ENCODE data around the gene ARRDC5. TPM values are rescaled to one million over a fixed set of nuclear protein-coding genes. Genes with fewer than 3 reads are reported as not detected.

The ARRDC5 gene
- total and polyA plus RNA-seq, 2 of the 8 experiments (the other 6 are each of a cell fraction or from before 2014, with no cell fraction given): not detected

GRCh38 chr19:4852484-4852883 lies 50.2 kb downstream of the ARRDC5 start:
- no peak overlapping the region for H2BK120ac ChIP-seq (replicated peaks; ENCODE audit: low read depth, low read length)
- no peak for TF ChIP-seq ASH2L (IDR thresholded peaks at IDR 0.05; ENCODE audit: low read length)
- TF ChIP-seq GABPA (IDR thresholded peaks at IDR 0.05; ENCODE audit: borderline replicate concordance, insufficient read depth, low read length): no peak
- no peak for TF ChIP-seq CTBP2 (IDR thresholded peaks at IDR 0.05; ENCODE audit: borderline replicate concordance, insufficient read depth, insufficient read length, low read length)
- TF ChIP-seq BCL11A (IDR thresholded peaks at IDR 0.05; ENCODE audit: low read depth in 2 of 2, low read length in 2 of 2): no peak
- TF ChIP-seq CHD2 (IDR thresholded peaks at IDR 0.05; ENCODE audit: low read length): no peak
- no peak for TF ChIP-seq SAP30 (IDR thresholded peaks at IDR 0.05; ENCODE audit: insufficient read depth, insufficient replicate concordance, low read length)
- TF ChIP-seq ATF3 (IDR thresholded peaks at IDR 0.05; ENCODE audit: insufficient read depth, low read depth, low read length): no peak
- no peak for TF ChIP-seq SP4 (IDR thresholded peaks at IDR 0.05; ENCODE audit: low read length)
- TF ChIP-seq ATF2 (IDR thresholded peaks at IDR 0.05; ENCODE audit: low read length): no peak
- TF ChIP-seq PHF8 (conservative IDR thresholded peaks at IDR 0.05; ENCODE audit: low read depth, low read length): no peak
- no peak for TF ChIP-seq SP1 (IDR thresholded peaks at IDR 0.05; ENCODE audit: low read depth, low read length)
- no peak for TF ChIP-seq POLR2AphosphoS5 (IDR thresholded peaks at IDR 0.05; ENCODE audit: low read depth, low read length)

More at GRCh38 chr19:4852484-4852883, 50.2 kb downstream of the ARRDC5 start:
- no peak for FAIRE-seq
- Histone ChIP-seq H3K18ac (ENCODE audit: extremely low read depth, low read length) (no peak overlapping the region), H2BK5ac (ENCODE audit: low read depth, low read length) (no peak overlapping the region), H3K79me2 (ENCODE audit: control insufficient read depth in 1 of 2, insufficient read depth in 2 of 2, low read length in 2 of 2) (no peaks in the 10 kb centered on the region), H3K9ac (replicated peaks in 1 of 4; ENCODE audit: extremely low read depth in 1 of 4, low read depth in 3 of 4, low read length in 3 of 4) (no peak overlapping the region), H3K27me3 (replicated peaks in 1 of 4; ENCODE audit: control insufficient read depth in 3 of 4, extremely low read depth in 1 of 4, insufficient read depth in 3 of 4, low read length in 3 of 4) (no peaks in the 10 kb centered on the region), H4K91ac (replicated peaks; ENCODE audit: insufficient read length, low read length) (no peak overlapping the region), H4K5ac (ENCODE audit: insufficient read length, low read depth, low read length) (no peak overlapping the region), H3K4me3 (ENCODE audit: extremely low read depth in 1 of 4, insufficient read depth in 2 of 4, low read depth in 3 of 4, low read length in 4 of 4) (no peak overlapping the region), H4K8ac (ENCODE audit: extremely low read depth, insufficient read depth, low read length) (no peak overlapping the region), H3K79me1 (ENCODE audit: low read depth, low read length) (no peaks in the 10 kb centered on the region), H3K56ac (replicated peaks; ENCODE audit: insufficient read length, low read depth, low read length) (no peak overlapping the region), H2BK15ac (ENCODE audit: low read length) (no peak overlapping the region), H3K23me2 (ENCODE audit: low read depth, low read length) (no peaks in the 10 kb centered on the region), H3K4ac (replicated peaks; ENCODE audit: insufficient read length, low read depth, low read length) (no peak overlapping the region), H3K23ac (ENCODE audit: insufficient read length) (no peak overlapping the region), H3K27ac (ENCODE audit: low read depth, low read length) (no peak overlapping the region), H3K4me2 (ENCODE audit: insufficient read depth in 1 of 2, low read depth in 2 of 2, low read length in 2 of 2) (no peak overlapping the region), H2BK20ac (ENCODE audit: low read length) (no peak overlapping the region), H3K14ac (ENCODE audit: insufficient read length) (no peak overlapping the region), H2AK5ac (ENCODE audit: low read depth, low read length) (no peak overlapping the region), H3K9me3 (ENCODE audit: insufficient read depth in 2 of 2, low read depth in 1 of 2, low read length in 1 of 2) (no peaks in the 10 kb centered on the region; a peak in 1 of 4 replicates), H3K4me1 (replicated peaks in 1 of 4; ENCODE audit: control insufficient read depth in 3 of 4, insufficient read depth in 4 of 4, low read length in 3 of 4) (no peaks in the 10 kb centered on the region), H2BK12ac (ENCODE audit: low read depth, low read length) (no peak overlapping the region), H3K36me3 (ENCODE audit: control insufficient read depth in 2 of 4, insufficient read depth in 4 of 4, low read length in 3 of 4) (peaks cover under 1 to 17% (median 4%) of the 10 kb centered on the region in 4 experiments), H2AFZ (ENCODE audit: low read length) (no peak overlapping the region), H4K20me1 (replicated peaks in 1 of 2; ENCODE audit: control insufficient read depth in 1 of 2, insufficient read depth in 2 of 2, low read length in 2 of 2) (peaks cover 0 to 7% of the 10 kb centered on the region in 2 experiments)
- WGBS, 2 experiments (ENCODE audit: extremely low coverage in 1 of 2, insufficient coverage in 1 of 2, insufficient read length in 1 of 2, insufficient replicate concordance in 2 of 2, low coverage in 1 of 2, low lambda C conversion rate in 2 of 2, missing lambda C conversion rate in 1 of 2): 98% methylated on average over 6 of the region's 6 CpGs; no CpG with 5 or more reads in 1 of the 2 experiments
- POLR2A ChIA-PET (ENCODE audit: partially characterized antibody): interaction anchor here (1.6 kb wide), 2 partner anchors 14 to 77 kb away, joined by 3 to 4 read pairs; no protein-coding TSS in a partner anchor
- no peak for DNase-seq (ENCODE audit: low read depth in 1 of 2, low spot score in 2 of 2)
- CTCF ChIA-PET (ENCODE audit: partially characterized antibody): interaction anchor here (1.0 to 7.3 kb wide), 16 partner anchors 7 to 346 kb away, joined by 3 to 100 read pairs (median 6); partner anchors contain the start of gene PLIN3

All from H1 (cell line).